ENCODE data around the gene FAM107B. TPM values are rescaled to one million over a fixed set of nuclear protein-coding genes. Genes with fewer than 3 reads are reported as not detected.

FAM107B gene
- total and polyA plus RNA-seq, 2 of the 13 experiments (the other 11 are each of a cell fraction or from before 2014, with no cell fraction given), result 15.7 to 24.8 TPM

DNA sequence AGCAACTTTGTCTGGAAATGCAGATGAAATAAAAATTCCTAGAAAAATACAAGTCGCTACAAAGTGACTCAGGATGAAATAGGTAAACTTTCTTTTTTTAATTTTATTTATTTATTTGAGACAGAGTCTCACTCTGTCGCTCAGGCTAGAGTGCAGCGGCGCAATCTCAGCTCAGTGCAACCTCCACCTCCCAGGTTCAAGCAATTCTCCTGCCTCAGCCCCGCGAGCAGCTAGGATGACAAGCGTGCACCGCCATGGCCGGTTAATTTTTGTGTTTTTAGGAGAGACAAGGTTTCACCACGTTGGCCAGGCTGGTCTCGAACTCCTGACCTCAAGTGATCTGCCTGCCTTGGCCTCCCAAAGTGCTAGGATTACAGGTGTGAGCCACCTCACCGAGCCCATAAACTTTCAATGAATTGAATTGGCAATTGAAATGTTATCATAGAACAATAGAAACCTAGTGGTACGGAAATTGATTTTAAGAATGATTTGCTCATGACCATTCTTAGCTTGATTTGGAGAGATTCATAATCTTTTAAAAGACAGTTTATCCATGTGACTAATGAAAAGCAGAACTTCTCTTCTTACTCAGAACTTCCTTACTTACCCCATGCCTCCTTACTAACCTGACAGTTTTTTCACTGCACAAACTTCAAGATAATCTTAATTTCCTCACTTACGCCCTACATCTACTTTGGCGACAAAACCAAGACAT, 161.7 kb downstream of the FAM107B start:
- in situ Hi-C loops (cut with HindIII; ENCODE audit: extremely low pct_ligation_motif_present, low pct_unique_long_range_greater_than_20kb) (no loop called here), intact Hi-C loops (cut with micrococcal nuclease; ENCODE audit: unreplicated experiment) (no loop called here)
- ChIA-PET CTCF (ENCODE audit: low intra/inter-chr PET ratio, low total read pairs) (no interaction called here), POLR2A (no interaction called here)
- Histone ChIP-seq H3K4me3 (replicated peaks in 1 of 3; ENCODE audit: insufficient read depth in 1 of 3, low read depth in 2 of 3, low read length in 3 of 3) (no peak overlapping the region; a peak in 1 of 6 replicates), H3K27me3 (ENCODE audit: control insufficient read depth in 1 of 2, insufficient read depth in 2 of 2, low read length in 2 of 2) (no peaks in the 10 kb centered on the region), H3K9me3 (ENCODE audit: low read length) (no peaks in the 10 kb centered on the region), H3K36me3 (replicated peaks in 1 of 2; ENCODE audit: control insufficient read depth in 1 of 2, insufficient read depth in 2 of 2, low read length in 2 of 2) (no peaks in the 10 kb centered on the region), H3K4me2 (ENCODE audit: low read depth, low read length) (no peak overlapping the region), H3K4me1 (ENCODE audit: insufficient read depth, low read length) (peaks cover 58% of the 10 kb centered on the region), H3K9ac (ENCODE audit: insufficient read depth, low read depth, low read length) (no peak overlapping the region), H2AFZ (ENCODE audit: low read length) (no peak overlapping the region), H3K79me2 (ENCODE audit: insufficient read depth, low read length) (no peaks in the 10 kb centered on the region), H4K20me1 (ENCODE audit: insufficient read depth, low read length) (no peaks in the 10 kb centered on the region), H3K27ac (ENCODE audit: extremely low read length, insufficient read depth, low read length) (peak overlapping the region; percentile 65)
- no TSS peak for BruUV-seq (replicated peaks)
- FAIRE-seq, result no peak
- ATAC-seq, result no peak
- WGBS (ENCODE audit: low lambda C conversion rate), result 95% methylated on average over 15 of the region's 15 CpGs
- DNase-seq (ENCODE audit: low spot score), result no peak
- TF ChIP-seq ZBTB20 (CRISPR knock-in tag; IDR thresholded peaks at IDR 0.05; ENCODE audit: borderline replicate concordance, low read depth), result no peak
- no peak for TF ChIP-seq SMAD9 (CRISPR knock-in tag; IDR thresholded peaks at IDR 0.05)
- TF ChIP-seq CBX5 (CRISPR knock-in tag; IDR thresholded peaks at IDR 0.05; ENCODE audit: borderline replicate concordance), result no peak
- no peak for TF ChIP-seq ARNT2 (CRISPR knock-in tag; IDR thresholded peaks at IDR 0.05; ENCODE audit: low read depth)
- TF ChIP-seq, protein P1, sequence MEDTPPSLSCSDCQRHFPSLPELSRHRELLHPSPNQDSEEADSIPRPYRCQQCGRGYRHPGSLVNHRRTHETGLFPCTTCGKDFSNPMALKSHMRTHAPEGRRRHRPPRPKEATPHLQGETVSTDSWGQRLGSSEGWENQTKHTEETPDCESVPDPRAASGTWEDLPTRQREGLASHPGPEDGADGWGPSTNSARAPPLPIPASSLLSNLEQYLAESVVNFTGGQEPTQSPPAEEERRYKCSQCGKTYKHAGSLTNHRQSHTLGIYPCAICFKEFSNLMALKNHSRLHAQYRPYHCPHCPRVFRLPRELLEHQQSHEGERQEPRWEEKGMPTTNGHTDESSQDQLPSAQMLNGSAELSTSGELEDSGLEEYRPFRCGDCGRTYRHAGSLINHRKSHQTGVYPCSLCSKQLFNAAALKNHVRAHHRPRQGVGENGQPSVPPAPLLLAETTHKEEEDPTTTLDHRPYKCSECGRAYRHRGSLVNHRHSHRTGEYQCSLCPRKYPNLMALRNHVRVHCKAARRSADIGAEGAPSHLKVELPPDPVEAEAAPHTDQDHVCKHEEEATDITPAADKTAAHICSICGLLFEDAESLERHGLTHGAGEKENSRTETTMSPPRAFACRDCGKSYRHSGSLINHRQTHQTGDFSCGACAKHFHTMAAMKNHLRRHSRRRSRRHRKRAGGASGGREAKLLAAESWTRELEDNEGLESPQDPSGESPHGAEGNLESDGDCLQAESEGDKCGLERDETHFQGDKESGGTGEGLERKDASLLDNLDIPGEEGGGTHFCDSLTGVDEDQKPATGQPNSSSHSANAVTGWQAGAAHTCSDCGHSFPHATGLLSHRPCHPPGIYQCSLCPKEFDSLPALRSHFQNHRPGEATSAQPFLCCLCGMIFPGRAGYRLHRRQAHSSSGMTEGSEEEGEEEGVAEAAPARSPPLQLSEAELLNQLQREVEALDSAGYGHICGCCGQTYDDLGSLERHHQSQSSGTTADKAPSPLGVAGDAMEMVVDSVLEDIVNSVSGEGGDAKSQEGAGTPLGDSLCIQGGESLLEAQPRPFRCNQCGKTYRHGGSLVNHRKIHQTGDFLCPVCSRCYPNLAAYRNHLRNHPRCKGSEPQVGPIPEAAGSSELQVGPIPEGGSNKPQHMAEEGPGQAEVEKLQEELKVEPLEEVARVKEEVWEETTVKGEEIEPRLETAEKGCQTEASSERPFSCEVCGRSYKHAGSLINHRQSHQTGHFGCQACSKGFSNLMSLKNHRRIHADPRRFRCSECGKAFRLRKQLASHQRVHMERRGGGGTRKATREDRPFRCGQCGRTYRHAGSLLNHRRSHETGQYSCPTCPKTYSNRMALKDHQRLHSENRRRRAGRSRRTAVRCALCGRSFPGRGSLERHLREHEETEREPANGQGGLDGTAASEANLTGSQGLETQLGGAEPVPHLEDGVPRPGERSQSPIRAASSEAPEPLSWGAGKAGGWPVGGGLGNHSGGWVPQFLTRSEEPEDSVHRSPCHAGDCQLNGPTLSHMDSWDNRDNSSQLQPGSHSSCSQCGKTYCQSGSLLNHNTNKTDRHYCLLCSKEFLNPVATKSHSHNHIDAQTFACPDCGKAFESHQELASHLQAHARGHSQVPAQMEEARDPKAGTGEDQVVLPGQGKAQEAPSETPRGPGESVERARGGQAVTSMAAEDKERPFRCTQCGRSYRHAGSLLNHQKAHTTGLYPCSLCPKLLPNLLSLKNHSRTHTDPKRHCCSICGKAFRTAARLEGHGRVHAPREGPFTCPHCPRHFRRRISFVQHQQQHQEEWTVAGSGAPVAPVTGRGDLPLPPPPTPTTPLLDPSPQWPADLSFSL (CRISPR knock-in tag; IDR thresholded peaks at IDR 0.05), result no peak
- no peak for TF ChIP-seq FOXO1 (CRISPR knock-in tag; IDR thresholded peaks at IDR 0.05)
- TF ChIP-seq MEF2D (CRISPR knock-in tag; IDR thresholded peaks at IDR 0.05), result no peak
- no peak for TF ChIP-seq ZFP1 (CRISPR knock-in tag; IDR thresholded peaks at IDR 0.05)
- TF ChIP-seq PITX1 (CRISPR knock-in tag; IDR thresholded peaks at IDR 0.05), result no peak
